Hepatocyte (in vitro differentiated cells): ENCODE data around the gene SMARCA5. TPM values are rescaled to one million over a fixed set of nuclear protein-coding genes. Genes with fewer than 3 reads are reported as not detected.

Source experiments
- DNase-seq: peaks from one replicate; pipeline ENCODE4 v3.0.0-alpha.2; 2016; ENCODE audit warnings: low spot score
- H2AFZ ChIP-seq: fragments of 200-600 bp; sonication (generic); 2 replicates; pipeline ENCODE4 v1.6.0; 2016; ENCODE audit warnings: antibody characterized with exemption, mild to moderate bottlenecking
- H3K27ac ChIP-seq: fragments of 200-600 bp; sonication (generic); 2 replicates; pipeline ENCODE4 v1.5.1; 2016; ENCODE audit warnings: mild to moderate bottlenecking
- H3K27me3 ChIP-seq: fragments of 200-600 bp; sonication (generic); 2 replicates; pipeline ENCODE4 v1.6.1; 2016
- H3K36me3 ChIP-seq: fragments of 200-600 bp; sonication (generic); replicated peaks from 2 replicates; pipeline ENCODE4 v1.5.1; 2016; ENCODE audit warnings: low read depth; ENCODE audit not compliant: insufficient read depth
- H3K4me1 ChIP-seq: fragments of 200-600 bp; sonication (generic); 2 replicates; pipeline ENCODE4 v1.5.1; 2016; ENCODE audit warnings: mild to moderate bottlenecking, moderate library complexity; ENCODE audit not compliant: insufficient read depth
- H3K4me2 ChIP-seq: fragments of 200-600 bp; sonication (generic); 2 replicates; pipeline ENCODE4 v1.6.0; 2016
- H3K4me3 ChIP-seq: fragments of 200-600 bp; sonication (generic); 2 replicates; pipeline ENCODE4 v1.5.1; 2016; ENCODE audit warnings: mild to moderate bottlenecking
- H3K79me2 ChIP-seq: fragments of 200-600 bp; sonication (generic); 2 replicates; pipeline ENCODE4 v1.6.0; 2017; ENCODE audit warnings: mild to moderate bottlenecking
- H3K9me2 ChIP-seq: fragments of 200-600 bp; sonication (generic); replicated peaks from 2 replicates; pipeline ENCODE4 v1.6.0; 2017; ENCODE audit warnings: mild to moderate bottlenecking; ENCODE audit not compliant: insufficient read depth
- H3K9me3 ChIP-seq: fragments of 200-600 bp; sonication (generic); 2 replicates; pipeline ENCODE4 v1.5.1; 2016; ENCODE audit warnings: low read depth, mild to moderate bottlenecking
- H4K20me1 ChIP-seq: fragments of 200-600 bp; sonication (generic); 2 replicates; pipeline ENCODE4 v1.6.0; 2016; ENCODE audit warnings: mild to moderate bottlenecking; ENCODE audit not compliant: insufficient read depth, poor library complexity, severe bottlenecking
- CTCF ChIP-seq: fragments of 200-600 bp; sonication (generic); IDR thresholded peaks from 2 replicates; pipeline ENCODE4 v1.5.1; 2016; ENCODE audit warnings: antibody characterized with exemption, mild to moderate bottlenecking; ENCODE audit not compliant: poor library complexity
- EZH2 ChIP-seq: fragments of 200-600 bp; sonication (generic); IDR thresholded peaks from 2 replicates; pipeline ENCODE4 v1.6.1; 2016; ENCODE audit warnings: antibody characterized with exemption, mild to moderate bottlenecking, borderline replicate concordance
- EZH2phosphoT487 ChIP-seq: fragments of 200-600 bp; sonication (generic); IDR thresholded peaks from one replicate; pipeline ENCODE4 v1.6.1; 2018; ENCODE audit warnings: antibody characterized with exemption, mild to moderate bottlenecking, low read depth, moderate library complexity; ENCODE audit not compliant: unreplicated experiment, severe bottlenecking
- WGBS: methylation state at CpG from one replicate; pipeline ENCODE4 v1.1.6; 2016; ENCODE audit warnings: low lambda C conversion rate; ENCODE audit errors: missing lambda C conversion rate; 5-methylcytosine and 5-hydroxymethylcytosine counted together
- polyA plus RNA-seq: library from polyadenylated mRNA; unstranded; fragments of >200 nt; fragmentation: Nextera tagmentation; extraction: Ambion mirVana; gene quantifications from 2 replicates; pipeline ENCODE4 v1.2.1, GENCODE V29; 2016
- total RNA-seq: library from RNA; depleted of rRNA; stranded (reverse); fragments of >200 nt; gene quantifications from 2 replicates; pipeline ENCODE4 v1.2.3, GENCODE V29; 2014

The SMARCA5 gene
- total RNA-seq (53.4 and 73.0 TPM in 2 replicates), polyA plus RNA-seq (33.8 and 38.7 TPM in 2 replicates)

- peak; percentile 99 for DNase-seq
- H3K79me2 ChIP-seq = peaks cover 46% of the 10 kb centered on the region
These were observed at the start of gene SMARCA5 for GRCh38 chr4:143513314-143514168. Gene SMARCA5 (plus strand): TSS chr4:143513702. CDS start chr4:143513925, 223 bp downstream.

GRCh38 chr4:143473334-143474126 lies 40.0 kb upstream of the SMARCA5 start:
- H3K27me3 ChIP-seq = no peaks in the 10 kb centered on the region
- no peak overlapping the region for H3K27ac ChIP-seq
- no peaks in the 10 kb centered on the region for H3K9me2 ChIP-seq
- H3K79me2 ChIP-seq = no peaks in the 10 kb centered on the region
- no peak for TF ChIP-seq EZH2phosphoT487
- no peak for TF ChIP-seq CTCF
- no peak for TF ChIP-seq EZH2
- no peaks in the 10 kb centered on the region for H3K9me3 ChIP-seq
- H2AFZ ChIP-seq = no peak overlapping the region
- WGBS = 87% methylated on average over 1 of the region's 1 CpG
- peaks cover 4% of the 10 kb centered on the region for H3K36me3 ChIP-seq
- H4K20me1 ChIP-seq = no peaks in the 10 kb centered on the region
- no peak overlapping the region for H3K4me2 ChIP-seq
- H3K4me3 ChIP-seq = no peak overlapping the region
- H3K4me1 ChIP-seq = no peaks in the 10 kb centered on the region
- no peak for DNase-seq

More at GRCh38 chr4:143513314-143514168, at the start of gene SMARCA5:
- Histone ChIP-seq H3K9me3 (no peaks in the 10 kb centered on the region), H3K27ac (peak within 1 kb of the TSS; percentile 96), H2AFZ (peak within 1 kb of the TSS; percentile 52), H3K4me1 (peaks cover 18% of the 10 kb centered on the region), H3K27me3 (no peaks in the 10 kb centered on the region), H3K9me2 (no peaks in the 10 kb centered on the region), H3K36me3 (no peaks in the 10 kb centered on the region), H4K20me1 (peaks cover 37% of the 10 kb centered on the region), H3K4me3 (peak within 1 kb of the TSS; percentile 97), H3K4me2 (peak within 1 kb of the TSS; percentile 84)
- WGBS = under 1% methylated on average over 80 of the region's 86 CpGs
- TF ChIP-seq CTCF (no peak), EZH2 (no peak), EZH2phosphoT487 (no peak)

- DNase-seq = no peak
These were observed 36.0 kb upstream of the SMARCA5 start for GRCh38 chr4:143477487-143477886.

More at GRCh38 chr4:143477487-143477886, 36.0 kb upstream of the SMARCA5 start:
- Histone ChIP-seq H3K4me3 (no peak overlapping the region), H2AFZ (no peak overlapping the region), H4K20me1 (no peaks in the 10 kb centered on the region), H3K4me1 (no peaks in the 10 kb centered on the region), H3K9me3 (no peaks in the 10 kb centered on the region), H3K4me2 (no peak overlapping the region), H3K79me2 (no peaks in the 10 kb centered on the region), H3K27me3 (no peaks in the 10 kb centered on the region), H3K36me3 (no peaks in the 10 kb centered on the region), H3K27ac (no peak overlapping the region), H3K9me2 (no peaks in the 10 kb centered on the region)
- 89% methylated on average over 2 of the region's 2 CpGs for WGBS
- TF ChIP-seq EZH2 (no peak), EZH2phosphoT487 (no peak), CTCF (no peak)
